Hindlimb muscle (tissue), 1 donor: ENCODE results near the gene RYR1. TPM values are rescaled to one million over a fixed set of nuclear protein-coding genes. Genes with fewer than 3 reads are reported as not detected.
A peak's percentile ranks its signal among the peaks of the same experiment; 100 is the strongest.

Experiments
- DNase-seq: peaks from one replicate; pipeline ENCODE4 v3.0.0-alpha.2; 2013
- polyA plus RNA-seq: library from polyadenylated mRNA; unstranded; fragments of 120-200 nt; gene quantifications from one replicate; pipeline ENCODE4 v1.2.1, GENCODE V29; 2013; ENCODE audit not compliant: insufficient read length

Gene RYR1
- 771 TPM for polyA plus RNA-seq

DNA sequence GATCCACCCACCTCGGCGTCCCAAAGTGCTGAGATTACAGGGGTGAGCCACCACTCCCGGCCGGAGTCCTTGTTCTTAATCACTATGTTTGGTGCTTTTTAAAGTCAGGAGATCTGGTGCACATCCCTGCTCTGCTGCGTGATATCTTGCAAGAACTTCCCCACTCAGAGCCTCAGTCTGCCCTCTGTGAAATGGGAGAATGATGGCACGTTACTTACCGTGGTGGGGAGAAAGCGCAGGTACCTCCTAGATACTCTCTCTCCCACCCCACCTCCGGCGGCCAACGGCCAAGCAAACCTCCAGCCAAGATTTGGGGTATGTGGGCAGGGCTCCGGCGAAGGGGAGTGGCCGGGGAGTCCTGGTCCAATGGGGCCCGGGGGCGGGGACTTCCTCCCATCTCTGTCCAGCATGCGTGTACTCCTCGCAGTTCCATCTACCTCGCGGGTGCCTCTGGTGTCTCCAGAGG lies at the start of gene RYR1:
Gene RYR1, plus strand, starts transcription at position 424 of the 466 bp plus-strand sequence. CDS start 139 bp downstream, outside the sequence.
- peak; percentile 58 for DNase-seq

DNA sequence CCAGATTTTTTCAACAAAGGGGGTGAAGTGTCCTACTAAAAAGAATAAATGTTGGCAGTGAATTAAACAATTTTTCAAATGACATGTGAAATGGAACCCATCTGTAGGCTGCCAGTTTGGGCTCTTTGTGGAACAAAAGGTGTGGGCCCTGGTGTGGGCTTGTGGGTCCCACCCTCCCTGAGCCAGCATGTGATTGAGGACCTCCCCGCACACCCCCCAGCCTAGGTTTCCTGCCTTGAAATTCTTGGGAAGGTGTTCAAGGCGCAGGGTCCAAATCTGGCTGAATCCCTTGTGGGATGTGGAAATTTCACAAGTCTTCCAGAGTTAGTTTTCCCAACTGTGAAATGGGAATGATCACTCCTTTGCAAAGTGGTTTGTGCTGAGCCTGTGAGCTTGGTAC lies 49.7 kb upstream of the RYR1 start:
- DNase-seq, result no peak

DNA sequence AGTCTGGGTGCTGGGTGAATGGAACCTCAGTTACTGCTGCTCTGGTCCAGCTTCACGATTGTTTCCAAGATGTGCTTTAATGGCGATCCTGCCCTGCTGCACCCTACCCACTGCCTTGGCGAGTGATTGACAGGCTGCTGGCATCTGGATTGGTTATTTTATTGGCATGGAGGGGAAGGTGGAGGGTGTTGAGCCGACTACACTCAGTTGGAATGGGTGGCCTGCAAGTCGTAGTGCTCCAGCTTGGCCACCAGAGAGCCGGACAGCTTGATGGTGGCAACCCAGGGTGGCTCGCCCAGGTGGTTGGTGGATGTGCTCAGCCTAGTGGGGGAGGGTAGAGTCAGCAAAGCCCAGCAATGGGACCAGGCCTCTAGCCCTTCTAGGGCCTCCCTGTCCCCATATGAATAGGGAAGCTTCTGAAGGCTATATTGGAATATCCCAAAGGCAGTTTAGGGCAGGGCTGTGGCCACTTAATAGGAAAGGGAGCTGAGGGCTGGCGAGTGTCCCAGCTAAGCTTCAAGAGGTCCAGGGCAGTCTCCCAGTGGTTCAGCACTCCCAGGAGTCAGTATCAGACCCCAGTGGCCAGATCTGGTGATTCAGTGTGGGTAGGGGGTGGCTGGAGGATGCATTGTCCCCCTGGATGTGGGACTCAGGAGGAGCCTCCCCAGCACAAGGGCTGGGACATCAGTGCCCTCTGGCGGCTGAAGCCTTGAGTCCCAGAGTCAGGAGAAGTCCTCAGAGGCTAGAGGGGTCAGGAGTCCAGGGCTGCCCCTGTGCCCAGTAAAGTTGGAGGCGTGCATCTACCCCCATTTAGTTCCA lies 49.1 kb upstream of the RYR1 start:
- DNase-seq, result no peak

DNA sequence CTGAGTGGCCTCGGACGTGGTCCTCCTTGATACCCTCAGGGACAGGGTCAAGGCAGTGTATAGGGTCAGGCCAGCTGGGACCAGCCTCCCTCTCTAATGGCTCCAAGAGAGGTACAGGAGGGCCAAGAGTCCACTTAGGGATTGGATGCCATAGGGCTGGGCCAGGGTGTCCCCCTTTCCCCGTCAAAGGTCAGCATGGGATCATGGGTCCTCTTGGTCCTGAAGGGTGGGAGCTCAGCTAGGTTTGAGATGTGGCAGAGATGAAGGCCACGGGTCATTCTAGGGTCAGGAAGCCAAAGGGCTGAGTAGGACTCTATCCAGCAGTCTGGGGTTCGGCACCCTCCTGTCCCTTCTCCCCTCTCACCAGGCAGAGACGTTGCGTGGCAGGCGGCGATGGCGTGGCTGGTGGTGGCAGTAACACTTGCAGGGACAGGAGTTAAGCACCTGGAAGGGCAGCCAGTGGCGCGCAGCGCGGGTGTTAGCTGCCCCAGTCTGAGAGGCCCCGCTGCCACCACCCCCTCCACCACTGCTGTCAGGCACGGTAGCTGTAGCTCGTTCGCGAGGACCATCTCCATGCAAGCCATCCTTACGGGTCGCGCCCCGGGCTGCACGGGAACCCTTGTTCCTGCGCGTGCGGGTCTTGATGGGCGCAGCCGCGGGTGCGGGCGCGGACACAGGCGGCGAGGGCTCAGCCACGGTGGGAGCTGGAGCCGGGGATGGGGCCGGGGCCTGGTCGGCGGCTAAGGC lies 48.3 kb upstream of the RYR1 start:
- DNase-seq, result no peak

DNA sequence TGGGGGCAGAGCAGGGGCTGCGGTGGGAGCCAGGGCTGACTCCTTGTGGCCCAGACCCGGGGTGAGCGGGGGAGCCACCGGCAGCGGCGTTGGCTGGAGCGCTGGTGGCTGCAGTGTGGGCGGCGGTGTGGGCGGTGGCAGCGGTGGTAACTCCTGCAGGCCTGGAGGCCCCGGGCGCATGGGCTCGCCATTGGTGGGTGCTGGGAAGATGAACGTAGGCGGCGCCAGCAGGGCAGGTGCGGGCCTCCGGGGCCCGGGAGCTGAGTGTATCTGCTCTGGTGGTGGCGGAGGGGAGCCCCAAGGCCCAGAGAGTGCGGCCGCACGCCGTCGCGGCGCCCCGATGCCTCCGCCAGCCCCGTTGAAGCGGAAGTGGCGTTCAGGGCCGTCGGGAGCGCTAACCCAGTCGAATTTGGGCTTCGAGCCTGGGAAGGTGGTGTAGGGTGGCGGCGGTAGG lies 47.7 kb upstream of the RYR1 start:
- no peak for DNase-seq

DNA sequence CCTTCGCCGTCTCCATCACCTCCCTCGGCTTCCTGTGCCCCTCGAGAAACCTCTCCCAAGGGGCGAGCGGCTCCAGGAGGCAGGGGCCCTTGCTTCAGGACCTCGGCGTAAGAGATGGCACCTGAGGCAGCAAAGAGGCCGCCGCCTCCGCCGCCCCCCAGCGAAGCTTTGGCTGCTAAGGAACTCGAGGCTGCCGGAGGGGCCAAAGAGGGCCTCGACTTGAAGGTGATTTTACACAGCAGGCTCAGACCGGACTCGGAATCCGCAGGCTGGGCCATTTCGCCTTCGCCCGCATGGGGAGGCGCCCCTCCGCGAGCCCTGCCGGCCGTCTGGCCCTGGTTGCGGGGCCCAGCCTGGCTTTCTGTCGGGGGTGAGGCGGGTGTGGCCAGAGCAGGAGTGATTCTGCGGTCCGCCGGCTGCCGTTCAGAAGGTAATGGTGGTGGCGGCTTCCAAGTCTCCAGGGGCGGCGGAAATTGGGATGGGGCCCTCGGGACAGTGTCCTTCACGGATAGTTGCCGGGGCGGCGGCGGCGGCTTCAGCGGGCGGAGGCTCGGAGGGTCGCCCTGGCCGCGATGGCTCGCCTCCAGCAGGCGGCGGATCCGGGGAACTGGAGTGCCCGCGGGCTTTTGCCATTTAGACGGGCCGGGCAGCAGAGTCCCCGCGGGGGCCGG lies 47.1 kb upstream of the RYR1 start:
- DNase-seq, result no peak

DNA sequence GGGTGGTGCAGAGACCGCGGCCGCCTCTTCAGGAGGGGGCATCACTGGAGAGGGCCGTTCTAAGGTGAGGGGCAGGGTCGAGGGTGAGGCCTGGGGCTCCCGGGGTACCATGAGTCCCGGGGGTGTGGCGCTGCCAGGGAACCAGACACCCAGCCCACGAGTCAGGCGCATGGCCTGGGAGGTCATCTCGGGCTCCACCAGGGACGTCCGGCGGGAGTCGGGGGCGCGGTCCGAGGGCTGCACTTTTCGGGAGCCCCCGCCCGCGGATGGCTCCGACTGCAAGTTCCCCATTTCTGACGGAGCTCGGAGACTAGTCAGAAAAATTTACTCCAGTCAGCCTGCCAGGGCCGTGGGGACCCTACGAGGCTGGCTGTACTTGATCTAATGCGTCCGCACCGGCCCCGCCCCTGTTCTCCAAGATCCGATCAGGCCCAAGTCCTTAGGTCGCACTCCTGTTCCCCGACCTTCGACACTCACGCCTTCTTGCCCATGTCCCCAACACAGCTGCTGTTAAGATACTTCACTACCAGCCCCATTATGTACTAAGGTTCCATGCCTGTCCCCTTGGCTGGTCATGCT lies 46.4 kb upstream of the RYR1 start:
- DNase-seq, result no peak

DNA sequence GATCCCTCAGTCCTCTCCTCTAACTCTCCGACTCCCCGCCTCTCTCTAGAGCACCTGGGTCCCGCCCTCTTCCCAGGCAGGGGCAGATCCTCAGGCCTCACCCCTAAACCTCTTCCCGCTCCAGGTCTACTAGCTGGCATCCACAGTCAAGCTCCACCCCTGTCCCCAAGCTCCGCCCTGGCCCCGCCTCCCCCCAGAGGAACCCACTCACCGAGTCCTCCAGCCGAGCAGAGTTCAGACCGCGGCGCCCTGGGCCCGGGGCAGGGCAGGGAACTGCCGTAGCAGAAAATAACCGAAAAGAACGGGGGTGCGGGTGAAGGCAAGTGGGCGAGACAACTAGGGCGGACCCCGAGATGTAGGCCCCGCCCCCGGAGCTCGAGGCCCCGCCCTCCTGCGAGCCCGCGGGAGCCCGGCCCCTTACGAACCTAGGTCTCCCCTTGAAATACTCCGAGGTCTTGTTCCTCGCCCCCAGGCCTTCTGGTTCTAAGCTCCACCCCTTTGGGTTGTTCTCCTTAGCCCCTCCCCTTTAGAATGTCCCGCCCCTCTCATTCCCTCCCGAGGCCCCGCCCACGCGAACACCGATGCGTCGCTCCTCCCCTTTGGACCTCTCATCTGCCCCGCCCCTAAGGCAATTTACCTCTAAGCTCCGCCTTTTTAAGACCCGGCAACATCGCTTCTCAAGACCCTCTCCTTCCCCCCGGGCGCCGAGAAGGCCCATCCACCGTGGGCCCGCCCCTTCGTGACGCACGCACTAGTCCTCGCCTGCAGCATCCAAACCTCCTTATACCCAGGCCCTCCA lies 45.7 kb upstream of the RYR1 start, which contains the start of gene GGN:
Gene GGN, minus strand, starts transcription at position 485 of the 799 bp plus-strand sequence. CDS start 773 bp downstream, outside the sequence.
- peak; percentile 54 for DNase-seq

DNA sequence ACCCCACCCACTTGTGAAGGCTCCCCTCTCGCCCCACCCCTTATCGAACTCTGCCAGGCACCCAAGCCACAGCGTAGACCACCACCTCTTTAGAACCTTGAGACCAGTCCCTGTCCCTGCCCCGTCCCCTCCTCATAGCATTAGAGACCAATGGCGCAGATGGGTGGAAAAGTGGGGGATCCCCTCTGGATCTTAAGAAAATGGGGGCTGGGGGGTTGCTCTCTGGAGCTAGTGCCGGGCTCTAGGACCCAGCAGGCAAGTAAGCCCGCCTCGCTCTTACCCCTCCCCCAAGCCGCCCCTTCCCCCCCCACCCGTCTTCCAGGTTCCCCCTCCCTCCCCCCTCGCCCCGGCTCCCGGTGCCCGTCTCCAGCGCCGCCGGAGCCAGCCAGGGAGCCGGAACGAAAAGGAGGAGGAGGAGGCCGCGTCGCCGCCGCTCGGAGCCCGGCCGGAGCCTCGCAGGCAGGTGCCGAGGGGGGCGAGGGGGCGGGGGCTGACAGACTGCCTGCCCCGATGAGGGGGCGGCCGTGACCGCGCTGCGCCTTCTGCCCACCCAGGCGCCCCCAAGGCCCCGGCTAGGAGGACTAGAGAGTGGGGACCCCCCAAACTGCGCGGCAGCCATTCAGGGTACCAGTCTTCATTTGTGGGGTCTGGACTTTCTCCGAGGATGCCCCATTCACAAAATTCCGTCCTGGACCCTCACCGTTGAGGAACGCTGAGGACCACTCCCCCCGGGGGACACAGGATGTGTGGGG lies 45.0 kb upstream of the RYR1 start, which contains the start of gene SPRED3:
Gene SPRED3, plus strand, starts transcription at position 349 of the 752 bp plus-strand sequence. CDS start 1,606 bp downstream, outside the sequence.
- no peak for DNase-seq

DNA sequence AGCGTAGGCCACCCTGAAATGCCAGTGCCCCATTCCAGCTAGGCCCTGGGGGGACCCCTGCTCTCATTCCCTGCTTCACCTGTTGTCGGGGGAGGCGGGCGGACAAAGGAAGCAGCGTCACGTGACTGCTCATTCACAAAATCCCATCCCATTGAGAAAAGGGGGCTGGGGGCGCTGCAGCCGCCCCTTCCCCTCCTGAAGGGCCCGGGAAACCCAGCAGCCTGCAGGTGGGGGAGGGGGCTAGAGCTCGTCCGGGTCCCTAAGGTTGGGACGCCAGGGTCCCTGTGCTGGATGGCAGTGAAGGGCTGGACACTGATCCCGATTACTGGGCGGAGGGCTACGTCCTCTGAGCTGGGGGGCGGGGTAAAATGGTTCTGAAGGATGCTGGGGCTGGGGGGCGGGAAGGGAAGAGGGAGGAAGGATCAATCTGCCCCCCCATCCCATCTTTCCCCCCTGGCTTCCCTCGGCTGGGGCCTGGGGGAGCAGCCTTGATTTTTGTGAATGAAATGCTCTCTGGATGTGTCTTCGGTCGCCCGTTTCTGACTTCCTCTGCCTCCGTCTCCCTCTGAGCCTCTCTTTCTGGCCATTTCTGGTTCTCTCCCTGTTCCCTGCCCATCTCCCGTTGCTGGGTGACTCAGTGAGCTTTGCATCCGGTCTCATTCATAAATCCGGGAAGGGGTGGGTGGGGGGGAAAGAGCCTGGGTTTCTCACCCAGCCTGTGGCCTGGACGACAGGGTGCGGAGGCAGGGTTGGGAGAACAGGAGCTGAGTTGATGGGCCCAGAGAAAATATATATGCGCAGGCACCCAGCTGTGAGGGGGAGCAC lies 44.2 kb upstream of the RYR1 start:
- no peak for DNase-seq

DNA sequence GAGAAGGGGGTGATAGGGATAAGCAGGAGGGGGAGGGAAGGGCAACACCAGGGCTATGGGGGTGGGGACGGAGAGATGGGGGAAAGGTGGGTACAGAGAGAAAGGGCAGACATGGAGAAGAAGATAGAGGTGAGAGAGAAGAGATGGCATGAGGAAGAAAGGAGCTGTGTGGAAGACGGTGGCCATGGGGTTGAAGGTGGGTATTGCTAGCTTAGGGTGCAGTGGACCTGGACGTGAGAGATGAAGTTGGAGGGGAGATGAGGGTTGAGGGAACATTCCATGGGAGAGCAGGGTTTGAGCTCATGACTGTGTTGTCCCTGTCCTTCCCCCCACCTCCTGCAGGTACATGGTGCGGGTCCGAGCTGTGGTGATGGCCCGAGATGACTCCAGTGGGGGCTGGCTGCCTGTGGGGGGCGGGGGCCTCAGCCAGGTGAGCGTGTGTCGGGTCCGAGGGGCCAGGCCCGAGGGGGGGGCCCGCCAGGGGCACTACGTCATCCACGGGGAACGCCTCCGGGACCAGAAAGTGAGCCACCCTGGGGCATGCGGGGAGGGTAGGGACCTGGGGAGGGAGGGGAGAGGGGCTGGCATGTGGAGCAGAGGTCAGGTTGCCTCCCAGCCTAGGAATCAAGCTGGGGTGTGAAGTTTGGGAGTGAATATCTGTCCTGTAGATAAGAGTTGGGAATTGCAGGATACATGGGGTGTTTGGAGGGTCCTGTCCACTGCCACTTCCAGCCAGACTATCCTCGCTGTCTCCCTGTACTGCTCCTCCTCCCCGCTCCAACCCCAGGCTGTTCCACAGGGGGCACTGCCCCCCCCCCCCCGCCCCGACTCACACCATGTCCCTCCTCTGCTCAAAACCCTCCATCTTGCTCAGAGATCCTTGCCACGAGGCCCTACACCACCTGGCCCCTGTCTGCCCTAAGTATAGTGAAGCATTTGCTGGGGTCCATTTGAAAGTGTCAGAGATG lies 43.2 kb upstream of the RYR1 start:
- no peak for DNase-seq

DNA sequence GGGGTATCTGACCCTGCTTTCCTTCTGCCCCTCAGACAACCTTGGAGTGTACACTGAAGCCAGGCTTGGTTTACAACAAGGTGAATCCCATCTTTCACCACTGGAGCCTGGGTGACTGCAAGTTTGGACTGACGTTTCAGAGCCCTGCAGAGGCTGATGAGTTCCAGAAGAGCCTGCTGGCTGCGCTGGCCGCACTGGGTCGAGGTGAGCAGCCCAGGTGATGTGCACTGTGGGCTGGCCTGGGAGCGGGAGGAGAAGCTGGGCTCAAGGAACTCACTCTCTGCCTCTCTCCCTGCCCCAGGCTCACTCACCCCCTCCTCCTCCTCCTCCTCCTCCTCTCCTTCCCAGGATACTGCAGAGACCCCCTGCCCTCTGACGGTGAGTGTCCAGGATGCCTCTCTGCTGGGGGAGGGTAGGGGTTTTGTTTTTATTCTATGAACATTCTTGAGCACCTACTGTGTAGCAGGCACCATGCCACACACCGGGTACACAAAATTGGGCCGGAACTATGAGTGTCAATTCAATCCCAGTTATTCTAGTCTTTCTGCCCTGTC lies 41.5 kb upstream of the RYR1 start:
- no peak for DNase-seq

DNA sequence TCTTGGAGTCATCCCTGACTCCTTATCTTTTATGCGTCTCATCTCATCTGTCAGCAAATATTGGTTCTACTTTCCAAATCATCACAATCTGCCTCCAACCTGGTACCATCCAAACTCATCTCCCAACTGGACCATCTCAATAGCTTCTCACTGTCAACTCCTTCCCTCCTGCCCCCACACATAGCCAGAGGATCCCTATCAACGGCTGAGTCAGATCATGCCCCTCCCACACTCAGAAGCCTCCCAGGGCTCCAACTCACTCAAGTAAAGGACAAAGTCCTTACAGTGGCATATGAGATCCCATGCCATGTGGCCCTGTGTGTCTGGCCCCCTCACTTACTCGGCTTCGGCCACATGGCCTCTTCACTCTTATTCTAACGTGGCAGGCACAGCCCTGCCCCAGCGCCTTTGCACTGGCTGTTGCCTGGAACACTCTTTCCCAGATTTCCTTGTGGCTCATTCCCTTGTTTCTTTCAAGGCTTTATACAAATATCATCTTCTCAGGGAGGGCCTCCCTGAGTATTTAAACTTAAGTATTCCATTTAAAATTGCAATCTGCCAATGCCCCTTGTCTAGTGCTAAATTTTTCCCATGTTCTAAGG lies 40.7 kb upstream of the RYR1 start:
- DNase-seq, result no peak

DNA sequence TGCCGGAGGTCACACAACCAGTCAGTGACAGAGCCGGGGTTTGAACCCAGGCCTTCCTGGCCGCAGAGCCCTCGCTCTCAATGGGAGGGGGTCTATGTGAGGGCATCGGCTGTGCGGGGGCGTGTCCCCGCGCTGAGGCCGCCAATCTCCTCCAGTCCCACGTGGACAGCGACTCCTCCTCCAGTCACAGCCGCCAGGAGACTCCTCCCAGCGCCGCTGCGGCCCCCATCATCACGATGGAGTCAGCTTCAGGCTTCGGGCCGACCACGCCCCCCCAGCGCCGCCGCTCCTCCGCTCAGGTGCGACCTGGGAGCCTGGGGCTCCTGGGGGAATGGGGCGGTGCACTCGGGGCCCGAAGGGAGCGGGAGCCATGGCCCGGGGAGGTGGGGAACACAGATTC lies 39.0 kb upstream of the RYR1 start:
- no peak for DNase-seq

DNA sequence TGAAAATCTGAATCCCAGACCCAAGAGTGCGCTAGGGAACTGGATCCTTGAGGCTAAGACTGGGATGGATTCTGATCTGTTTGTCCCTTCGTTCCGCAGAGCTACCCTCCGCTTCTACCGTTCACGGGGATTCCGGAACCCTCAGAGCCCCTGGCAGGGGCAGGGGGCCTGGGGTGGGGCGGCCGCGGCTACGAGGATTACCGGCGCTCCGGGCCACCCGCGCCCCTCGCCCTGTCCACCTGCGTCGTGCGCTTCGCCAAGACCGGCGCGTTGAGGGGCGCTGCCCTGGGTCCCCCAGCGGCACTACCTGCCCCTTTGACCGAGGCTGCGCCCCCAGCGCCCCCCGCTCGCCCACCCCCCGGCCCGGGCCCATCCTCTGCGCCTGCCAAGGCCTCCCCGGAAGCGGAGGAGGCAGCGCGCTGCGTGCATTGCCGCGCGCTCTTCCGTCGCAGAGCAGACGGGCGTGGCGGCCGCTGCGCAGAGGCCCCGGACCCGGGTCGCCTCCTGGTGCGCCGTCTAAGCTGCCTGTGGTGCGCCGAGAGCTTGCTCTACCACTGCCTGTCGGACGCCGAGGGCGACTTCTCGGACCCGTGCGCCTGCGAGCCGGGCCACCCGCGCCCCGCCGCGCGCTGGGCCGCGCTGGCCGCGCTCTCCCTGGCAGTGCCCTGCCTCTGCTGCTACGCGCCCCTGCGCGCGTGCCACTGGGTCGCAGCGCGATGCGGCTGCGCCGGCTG lies 37.9 kb upstream of the RYR1 start:
- no peak for DNase-seq

DNA sequence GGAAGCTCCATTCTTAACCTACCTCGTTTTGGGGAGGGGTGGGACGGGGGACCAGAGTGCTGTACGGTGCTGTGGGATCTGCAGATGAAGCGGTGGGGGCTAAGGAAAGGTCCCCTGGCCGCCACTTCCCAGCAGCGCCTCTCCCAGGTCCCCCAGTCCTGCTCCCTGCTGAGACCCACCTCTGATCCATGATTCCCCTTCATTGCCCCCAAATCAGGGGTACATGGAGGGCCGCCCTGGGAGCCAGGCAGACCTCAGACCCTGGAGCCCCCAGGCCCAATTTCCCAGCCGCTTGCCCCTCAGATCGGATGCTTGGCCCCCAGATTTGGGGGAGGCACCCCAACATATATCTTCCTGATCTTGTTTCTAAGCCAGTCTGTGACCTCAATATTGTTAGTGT lies 34.4 kb upstream of the RYR1 start:
- no peak for DNase-seq

DNA sequence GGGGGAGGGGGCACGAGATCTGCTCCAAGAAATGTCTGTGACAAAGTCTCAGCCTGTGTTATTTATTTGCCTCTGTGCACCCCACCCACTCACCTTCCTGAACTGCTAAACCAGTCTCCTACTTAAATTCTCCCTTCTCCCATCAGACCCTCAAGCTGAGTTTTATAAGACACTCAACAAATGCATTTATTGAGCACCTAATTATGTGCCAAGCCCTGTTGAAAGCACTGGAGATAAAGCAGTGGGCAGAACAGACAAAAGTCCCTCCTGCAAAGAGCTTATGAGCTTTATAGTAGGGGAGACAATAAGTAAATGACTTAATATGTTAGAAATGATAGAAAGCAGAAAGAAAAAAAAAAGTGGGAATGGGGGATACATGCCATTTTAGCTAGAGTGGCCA lies 34.0 kb upstream of the RYR1 start:
- no peak for DNase-seq
